SHP77 (cell line): Measurements from ENCODE around the gene NELFB.

ENCODE experiments used
- DNase-seq, 2 experiments: peaks; one replicate each; lab custom pipeline; 2025; lab: John Stamatoyannopoulos, UW

Gene NELFB

GRCh38 chr9:137281345-137282116 is 26.4 kb downstream of the NELFB start:
- no peak for DNase-seq

GRCh38 chr9:137286975-137287383 is 31.9 kb downstream of the NELFB start:
- DNase-seq: peak; percentile 72 to 82

- no peak for DNase-seq
Observed at GRCh38 chr9:137293094-137293481, 38.0 kb downstream of the NELFB start.

- DNase-seq: no peak
Observed at GRCh38 chr9:137293482-137294090, 38.5 kb downstream of the NELFB start.

- DNase-seq: peak; percentile 66 to 78
Observed at GRCh38 chr9:137294091-137294680, 39.1 kb downstream of the NELFB start.

- no peak for DNase-seq
Observed at GRCh38 chr9:137294681-137295237, 39.6 kb downstream of the NELFB start.

GRCh38 chr9:137295238-137295811 is 40.2 kb downstream of the NELFB start:
- no peak for DNase-seq

- peak in 1 of 2 experiments; percentile 31 for DNase-seq
Observed at GRCh38 chr9:137295849-137296669, 40.9 kb downstream of the NELFB start.

GRCh38 chr9:137296670-137297664 is 41.8 kb downstream of the NELFB start:
- peak; percentile 33 to 40 for DNase-seq

- DNase-seq: no peak
Observed at GRCh38 chr9:137297966-137298365, 42.8 kb downstream of the NELFB start.

GRCh38 chr9:137298401-137299202 is 43.5 kb downstream of the NELFB start:
- no peak for DNase-seq

- DNase-seq: no peak
Observed at GRCh38 chr9:137299203-137299565, 44.1 kb downstream of the NELFB start.

GRCh38 chr9:137299938-137300337 is 44.8 kb downstream of the NELFB start:
- DNase-seq: no peak

GRCh38 chr9:137300567-137301080 is 45.5 kb downstream of the NELFB start:
- peak in 1 of 2 experiments; percentile 29 for DNase-seq

GRCh38 chr9:137301081-137301947 is 46.2 kb downstream of the NELFB start:
- DNase-seq: peak in 1 of 2 experiments; percentile 39

- DNase-seq: peak; percentile 63 to 84
Observed at GRCh38 chr9:137302118-137302448, 47.0 kb downstream of the NELFB start, which contains the start of gene NRARP. Gene NRARP, minus strand, starts transcription at chr9:137302271. Its CDS starts 343 bp downstream, at chr9:137301928.

GRCh38 chr9:137302449-137303150 is 47.5 kb downstream of the NELFB start:
- peak in 1 of 2 experiments; percentile 72 for DNase-seq
